ENCODE data around the gene CDC34. TPM values are rescaled to one million over a fixed set of nuclear protein-coding genes. Genes with fewer than 3 reads are reported as not detected.
A peak's percentile ranks its signal among the peaks of the same experiment; 100 is the strongest.

CDC34 gene
- total and polyA plus RNA-seq, 9 of the 15 experiments (the other 6 are each of a cell fraction or from before 2014, with no cell fraction given): 0.80 to 203 (median 65.5) TPM

- peak; percentile 39; the same call in 1 of the 2 replicates for TF ChIP-seq CTBP1 (IDR thresholded peaks at IDR 0.05; ENCODE audit: borderline replicate concordance)
- peak; percentile 20; the same call in 1 of the 2 replicates for TF ChIP-seq NBN (IDR thresholded peaks at IDR 0.05; ENCODE audit: low read depth)
- no peak for TF ChIP-seq NFIX (CRISPR knock-in tag; IDR thresholded peaks at IDR 0.05; ENCODE audit: low read depth)
- TF ChIP-seq SMARCE1 (IDR thresholded peaks at IDR 0.05): peak; percentile 72
- TF ChIP-seq WHSC1 (IDR thresholded peaks at IDR 0.05; ENCODE audit: low read length): no peak
- no peak for TF ChIP-seq HEY1 (CRISPR knock-in tag; IDR thresholded peaks at IDR 0.05; ENCODE audit: borderline replicate concordance)
- peak; percentile 71; the same call in 1 of the 2 replicates for TF ChIP-seq OTX1 (CRISPR knock-in tag; IDR thresholded peaks at IDR 0.05)
- TF ChIP-seq MAFG (tag; conservative IDR thresholded peaks at IDR 0.05): no peak
- TF ChIP-seq HDGF (IDR thresholded peaks at IDR 0.05): 0 out of 2 replicates have a peak, but pooled peaks have one; percentile 62
- TF ChIP-seq ZNF197 (CRISPR knock-in tag; IDR thresholded peaks at IDR 0.05; ENCODE audit: low read depth): no peak
- peak; percentile 62 for TF ChIP-seq RBFOX2 (IDR thresholded peaks at IDR 0.05; ENCODE audit: low read depth, low read length)
- no peak for TF ChIP-seq ZKSCAN8 (CRISPR knock-in tag; IDR thresholded peaks at IDR 0.05)
- TF ChIP-seq ZNF316 (IDR thresholded peaks at IDR 0.05): peak; percentile 7; the same call in 1 of the 2 replicates
- peak; percentile 91 for TF ChIP-seq NFRKB (IDR thresholded peaks at IDR 0.05; ENCODE audit: low read depth)
- TF ChIP-seq AFF4 (CRISPR knock-in tag; IDR thresholded peaks at IDR 0.05): peak; percentile 68; the same call in 1 of the 2 replicates
- peak; percentile 47 for TF ChIP-seq KDM5B (IDR thresholded peaks at IDR 0.05; ENCODE audit: insufficient replicate concordance, low read depth, low read length)
- TF ChIP-seq MIER1 (IDR thresholded peaks at IDR 0.05; ENCODE audit: low read depth): peak; percentile 72; the same call in 1 of the 2 replicates
- TF ChIP-seq SMAD4 (CRISPR knock-in tag; conservative IDR thresholded peaks at IDR 0.05): peak; percentile 73; the same call in 1 of the 2 replicates
- TF ChIP-seq E2F3 (CRISPR knock-in tag; IDR thresholded peaks at IDR 0.05): peak; percentile 54; the same call in 1 of the 2 replicates
- TF ChIP-seq TEAD4 (IDR thresholded peaks at IDR 0.05; ENCODE audit: low read length): peak; percentile 70
- no peak for TF ChIP-seq TEAD4 (CRISPR knock-in tag; IDR thresholded peaks at IDR 0.05; ENCODE audit: borderline replicate concordance)
- 0 out of 2 replicates have a peak, but pooled peaks have one; percentile 16 for TF ChIP-seq TOE1 (IDR thresholded peaks at IDR 0.05; ENCODE audit: borderline replicate concordance)
- no peak for TF ChIP-seq TOE1 (CRISPR knock-in tag; IDR thresholded peaks at IDR 0.05; ENCODE audit: borderline replicate concordance, low read depth)
- TF ChIP-seq PHF8 (IDR thresholded peaks at IDR 0.05; ENCODE audit: borderline replicate concordance, low read length): peak; percentile 27; the same call in 1 of the 2 replicates
- peak; percentile 57; the same call in 1 of the 2 replicates for TF ChIP-seq CXXC5 (CRISPR knock-in tag; IDR thresholded peaks at IDR 0.05)
- peak; percentile 58 for TF ChIP-seq ZNF24 (IDR thresholded peaks at IDR 0.05)
- TF ChIP-seq ZNF239 (CRISPR knock-in tag; IDR thresholded peaks at IDR 0.05): no peak
- TF ChIP-seq KAT7 (CRISPR knock-in tag; IDR thresholded peaks at IDR 0.05; ENCODE audit: borderline replicate concordance): peak; percentile 82; the same call in 1 of the 2 replicates
- peak; percentile 46; the same call in 1 of the 2 replicates for TF ChIP-seq BRD4 (IDR thresholded peaks at IDR 0.05)
These were observed 39.5 kb downstream of the CDC34 start (continued) for GRCh38 chr19:570937-571565.

Measured in K562 (cell line).